ENCODE data around the gene ASTN2. TPM values are rescaled to one million over a fixed set of nuclear protein-coding genes. Genes with fewer than 3 reads are reported as not detected.
"Not testable (repeated sequence)": the region's sequence is repeated elsewhere in the genome, so short reads cannot be mapped to it uniquely, and the experiment has no call there.

ASTN2 gene
- total RNA-seq, 2 experiments from 2014 or later: 3.9 TPM

DNA sequence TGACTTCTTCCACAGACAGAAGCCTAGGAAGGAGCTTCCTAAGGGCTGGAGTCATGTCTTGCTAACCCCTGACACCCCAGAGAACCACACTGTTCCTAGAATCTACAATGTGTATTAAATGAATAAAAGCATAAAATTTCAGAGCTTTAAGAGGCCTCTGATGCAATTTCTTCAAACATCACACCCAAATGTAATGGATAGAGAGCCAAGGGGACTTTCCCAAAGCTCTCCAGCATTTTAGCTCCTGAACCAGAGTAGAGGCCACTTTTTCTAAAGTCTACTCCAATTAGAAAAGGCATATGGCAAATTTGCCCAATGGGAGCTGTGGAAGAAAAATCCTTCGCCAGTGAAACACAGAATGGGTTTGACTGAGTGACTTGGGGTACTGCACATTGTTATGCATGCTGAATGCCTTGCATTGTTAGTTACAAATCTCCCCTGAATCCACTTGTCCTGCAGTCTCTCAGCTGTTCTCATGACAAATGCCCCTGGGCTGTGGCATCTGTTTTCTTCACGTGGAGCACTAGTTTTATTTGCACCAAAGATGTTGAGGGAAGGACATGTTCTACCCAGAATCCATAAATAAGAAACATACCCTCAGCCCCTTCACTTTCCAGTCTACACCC is 334.0 kb downstream of the ASTN2 start:
- H3K27me3 Mint-ChIP-seq: peaks cover 5% of the 10 kb centered on the region
- no peak overlapping the region for H3K4me3 Mint-ChIP-seq
- H3K4me1 Mint-ChIP-seq: no peaks in the 10 kb centered on the region
- H3K36me3 Mint-ChIP-seq: no peaks in the 10 kb centered on the region
- H3K27ac Mint-ChIP-seq: no peak overlapping the region
- H3K9me3 Mint-ChIP-seq: no peaks in the 10 kb centered on the region
- no peak for DNase-seq

- H3K4me3 Mint-ChIP-seq: no peak overlapping the region
- peaks cover 4% of the 10 kb centered on the region for H3K9me3 Mint-ChIP-seq
- DNase-seq: no peak
- H3K27me3 Mint-ChIP-seq: peaks cover 10% of the 10 kb centered on the region
- no peaks in the 10 kb centered on the region for H3K36me3 Mint-ChIP-seq
- no peak overlapping the region for H3K27ac Mint-ChIP-seq
- H3K4me1 Mint-ChIP-seq: no peaks in the 10 kb centered on the region
Observed at GRCh38 chr9:117076571-117077290, 338.1 kb downstream of the ASTN2 start.

- Mint-ChIP-seq H3K36me3 (no peaks in the 10 kb centered on the region), H3K9me3 (peaks cover 4% of the 10 kb centered on the region)
Observed at GRCh38 chr9:117075636-117076035, 339.2 kb downstream of the ASTN2 start.

GRCh38 chr9:117074784-117075520 is 339.9 kb downstream of the ASTN2 start:
- H3K27me3 Mint-ChIP-seq: peaks cover 12% of the 10 kb centered on the region
- H3K4me1 Mint-ChIP-seq: no peaks in the 10 kb centered on the region
- H3K36me3 Mint-ChIP-seq: no peaks in the 10 kb centered on the region
- no peak for DNase-seq
- no peak overlapping the region for H3K4me3 Mint-ChIP-seq
- no peak overlapping the region for H3K27ac Mint-ChIP-seq
- H3K9me3 Mint-ChIP-seq: peaks cover 4% of the 10 kb centered on the region

More at GRCh38 chr9:117075636-117076035, 339.2 kb downstream of the ASTN2 start:
- no peak for DNase-seq
- no peak overlapping the region for H3K27ac Mint-ChIP-seq
- H3K4me1 Mint-ChIP-seq: no peaks in the 10 kb centered on the region
- H3K27me3 Mint-ChIP-seq: peaks cover 12% of the 10 kb centered on the region
- no peak overlapping the region for H3K4me3 Mint-ChIP-seq

DNA sequence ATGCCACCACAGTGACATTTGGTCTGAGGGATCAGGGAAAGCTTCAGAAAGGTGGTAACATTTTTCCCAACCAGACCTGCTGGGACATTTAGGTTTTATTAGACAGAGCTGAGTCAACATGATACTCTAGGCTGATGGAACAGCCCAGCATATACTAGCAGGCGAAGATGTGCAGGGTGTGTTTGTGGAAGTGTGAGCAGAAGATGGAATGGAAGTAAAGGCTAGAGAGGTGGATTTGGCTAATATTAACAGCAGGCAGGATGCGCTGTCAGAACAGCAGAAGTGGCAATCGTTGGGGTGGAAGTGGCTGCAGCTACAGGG is 340.6 kb downstream of the ASTN2 start:
- H3K27me3 Mint-ChIP-seq: peaks cover 12% of the 10 kb centered on the region
- no peak for DNase-seq
- no peaks in the 10 kb centered on the region for H3K36me3 Mint-ChIP-seq
- H3K4me3 Mint-ChIP-seq: no peak overlapping the region
- H3K9me3 Mint-ChIP-seq: peaks cover 4% of the 10 kb centered on the region
- no peak overlapping the region for H3K27ac Mint-ChIP-seq
- H3K4me1 Mint-ChIP-seq: no peaks in the 10 kb centered on the region

DNA sequence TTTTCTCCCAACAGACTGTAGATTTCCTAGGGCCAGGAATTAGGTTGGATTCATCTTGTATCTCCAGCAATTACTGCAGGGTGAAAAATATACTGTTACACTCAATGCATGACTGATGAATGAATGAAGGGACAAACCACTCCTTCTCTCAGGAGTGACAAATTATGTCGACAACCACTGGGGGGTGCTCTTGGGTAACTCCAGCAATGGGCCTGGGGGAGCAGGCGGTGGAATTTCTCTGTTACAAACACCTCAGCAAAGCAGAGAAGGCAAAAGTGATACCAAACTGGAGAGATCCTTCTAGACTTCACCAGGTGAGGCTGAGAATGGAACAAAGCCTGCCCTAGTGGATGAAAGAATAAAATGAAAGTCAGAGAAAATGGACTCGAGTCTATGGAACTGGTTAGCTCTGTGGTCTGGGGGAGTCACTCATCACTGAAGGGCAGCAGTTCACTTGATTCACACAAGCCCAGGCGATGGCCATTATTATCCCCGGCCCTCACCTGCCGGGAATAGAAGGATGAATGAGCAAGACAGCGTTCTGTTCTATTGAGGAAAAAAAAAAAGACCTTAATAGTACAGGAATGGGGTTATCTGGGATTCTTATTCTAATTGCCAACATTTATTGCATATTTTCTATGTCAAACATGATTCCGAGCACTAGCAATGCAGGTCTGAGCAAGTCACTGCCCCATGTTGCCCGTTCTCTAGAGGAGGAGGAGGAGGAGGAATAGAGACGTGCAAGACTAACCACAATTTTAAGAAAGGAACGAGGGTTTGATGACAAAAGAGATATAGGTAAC is 341.1 kb downstream of the ASTN2 start:
- Mint-ChIP-seq H3K9me3 (peaks cover 4% of the 10 kb centered on the region), H3K36me3 (no peaks in the 10 kb centered on the region), H3K27me3 (peaks cover 12% of the 10 kb centered on the region), H3K27ac (no peak overlapping the region), H3K4me1 (no peaks in the 10 kb centered on the region), H3K4me3 (no peak overlapping the region)
- DNase-seq: no peak

- Mint-ChIP-seq H3K27me3 (peaks cover 12% of the 10 kb centered on the region), H3K4me1 (no peaks in the 10 kb centered on the region), H3K4me3 (no peak overlapping the region), H3K9me3 (peaks cover 4% of the 10 kb centered on the region), H3K36me3 (no peaks in the 10 kb centered on the region), H3K27ac (no peak overlapping the region)
- DNase-seq: no peak
Observed at GRCh38 chr9:117073071-117073470, 341.8 kb downstream of the ASTN2 start.

DNA sequence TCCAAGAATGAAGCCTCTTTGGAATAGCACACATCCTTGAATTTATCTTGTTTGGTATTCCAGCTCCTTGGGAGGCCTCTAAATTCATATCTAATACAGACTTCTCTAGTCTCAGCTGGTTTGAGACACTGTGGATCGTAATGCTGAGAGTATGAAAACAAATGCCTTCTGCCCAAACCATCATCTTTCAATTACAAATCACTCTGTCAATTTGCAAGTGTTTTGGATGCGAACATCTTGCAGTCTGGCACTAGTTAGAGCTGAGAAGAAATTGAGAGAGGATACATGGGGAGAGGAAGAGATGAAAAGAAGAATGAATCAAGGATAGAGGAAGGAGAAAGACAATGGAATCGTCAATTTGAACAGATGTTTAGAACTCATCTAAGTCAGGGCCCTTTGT is 342.6 kb downstream of the ASTN2 start:
- Mint-ChIP-seq H3K27me3 (peaks cover 12% of the 10 kb centered on the region), H3K27ac (no peak overlapping the region), H3K4me1 (no peaks in the 10 kb centered on the region), H3K9me3 (peaks cover 4% of the 10 kb centered on the region), H3K36me3 (no peaks in the 10 kb centered on the region), H3K4me3 (no peak overlapping the region)
- no peak for DNase-seq

DNA sequence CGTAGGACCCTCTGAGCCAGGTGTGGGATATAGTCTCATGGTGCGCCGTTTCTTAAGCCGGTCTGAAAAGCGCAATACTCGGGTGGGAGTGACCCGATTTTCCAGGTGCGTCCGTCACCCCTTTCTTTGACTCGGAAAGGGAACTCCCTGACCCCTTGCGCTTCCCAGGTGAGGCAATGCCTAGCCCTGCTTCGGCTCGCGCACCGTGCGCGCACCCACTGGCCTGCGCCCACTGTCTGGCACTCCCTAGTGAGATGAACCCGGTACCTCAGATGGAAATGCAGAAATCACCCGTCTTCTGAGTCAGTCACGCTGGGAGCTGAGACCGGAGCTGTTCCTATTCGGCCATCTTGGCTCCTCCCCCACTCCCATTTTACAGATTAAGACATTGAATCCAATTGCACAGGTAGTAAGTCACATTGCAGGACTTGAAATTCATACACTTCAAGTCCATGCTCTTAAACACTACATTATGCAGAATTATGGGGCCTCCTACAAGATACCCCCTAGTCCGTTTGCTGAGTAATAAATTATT is 343.1 kb downstream of the ASTN2 start:
- not testable (repeated sequence) for DNase-seq, H3K27ac Mint-ChIP-seq, H3K4me3 Mint-ChIP-seq, H3K9me3 Mint-ChIP-seq, H3K36me3 Mint-ChIP-seq, H3K4me1 Mint-ChIP-seq
- peaks cover 12% of the 10 kb centered on the region for H3K27me3 Mint-ChIP-seq

DNA sequence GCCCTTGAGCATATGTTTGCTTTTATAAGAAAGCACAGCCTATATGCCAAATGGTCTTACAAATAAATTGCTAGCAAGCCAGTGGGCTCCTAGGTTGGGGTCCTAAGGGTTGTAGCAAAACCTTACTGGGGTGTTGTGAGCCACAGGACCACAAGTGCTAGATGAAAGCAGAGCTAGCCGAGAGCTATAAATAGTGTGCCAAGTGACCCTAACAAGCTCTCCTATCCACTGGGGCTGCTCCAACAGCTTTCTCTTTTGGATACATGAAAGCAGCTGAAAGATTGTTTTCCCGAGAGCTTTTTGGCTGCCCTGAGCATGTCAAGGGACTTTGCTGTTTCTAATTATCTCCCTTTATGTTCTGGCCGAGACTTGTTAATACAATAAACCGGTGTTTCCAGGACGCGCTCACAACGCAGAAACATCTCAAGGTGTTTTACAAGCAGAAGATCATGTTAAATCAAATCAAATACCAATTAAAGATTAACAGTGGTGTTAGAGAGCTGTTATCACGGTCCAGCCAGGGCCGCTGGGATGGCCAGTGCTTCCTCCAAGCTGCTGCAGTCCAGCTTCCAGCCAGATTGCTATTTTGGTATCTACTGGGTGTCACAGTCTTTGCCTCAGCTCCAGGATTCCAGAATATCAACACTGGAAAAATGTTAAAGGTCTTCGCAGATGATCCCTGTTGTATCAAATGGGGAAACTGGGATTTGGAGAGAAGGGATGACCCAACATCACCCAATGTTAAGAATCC is 351.0 kb downstream of the ASTN2 start:
- Mint-ChIP-seq H3K27me3 (no peaks in the 10 kb centered on the region), H3K36me3 (no peaks in the 10 kb centered on the region), H3K27ac (no peak overlapping the region), H3K4me3 (no peak overlapping the region), H3K4me1 (no peaks in the 10 kb centered on the region), H3K9me3 (peaks cover 2% of the 10 kb centered on the region)
- DNase-seq: no peak

- Mint-ChIP-seq H3K27me3 (no peaks in the 10 kb centered on the region), H3K4me3 (no peak overlapping the region), H3K4me1 (no peaks in the 10 kb centered on the region), H3K9me3 (peaks cover 2% of the 10 kb centered on the region), H3K27ac (no peak overlapping the region), H3K36me3 (no peaks in the 10 kb centered on the region)
- no peak for DNase-seq
Observed at GRCh38 chr9:117060963-117061362, 353.9 kb downstream of the ASTN2 start.

GRCh38 chr9:117050007-117050406 is 364.9 kb downstream of the ASTN2 start:
- DNase-seq: no peak
- Mint-ChIP-seq H3K27me3 (no peaks in the 10 kb centered on the region), H3K4me3 (no peak overlapping the region), H3K27ac (no peak overlapping the region), H3K9me3 (no peaks in the 10 kb centered on the region), H3K4me1 (no peaks in the 10 kb centered on the region), H3K36me3 (no peaks in the 10 kb centered on the region)

DNA sequence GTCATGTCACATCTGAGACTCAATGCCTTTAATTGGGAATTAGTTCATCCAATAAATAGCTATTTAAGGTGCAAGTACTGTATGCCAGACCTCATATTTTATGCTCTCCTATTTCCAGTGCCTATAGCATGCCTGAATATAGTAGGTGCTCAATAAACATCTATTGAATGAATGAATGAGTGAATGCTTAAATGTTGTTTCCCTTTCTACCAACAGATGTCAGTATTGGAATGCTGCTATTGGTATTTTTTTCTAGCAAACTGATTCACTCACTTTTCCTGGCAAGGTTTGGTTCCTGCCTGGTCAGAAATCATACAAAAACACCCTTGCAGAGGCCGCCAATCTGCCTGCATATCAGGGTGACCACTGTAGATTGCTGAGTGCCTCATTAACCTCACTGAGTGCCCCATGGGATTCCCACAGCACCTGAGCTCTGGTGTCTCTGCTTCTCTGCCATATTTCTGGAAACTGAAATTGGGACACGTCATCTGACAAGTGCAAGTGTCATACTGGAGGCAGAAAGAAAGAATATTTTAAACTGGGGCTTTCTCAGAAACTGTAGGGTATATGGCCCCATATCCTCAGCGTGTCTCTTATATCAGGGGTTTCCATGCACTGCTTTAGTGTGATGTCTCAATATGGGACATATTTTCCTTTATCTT is 368.1 kb downstream of the ASTN2 start:
- Mint-ChIP-seq H3K9me3 (no peaks in the 10 kb centered on the region), H3K36me3 (no peaks in the 10 kb centered on the region), H3K4me1 (no peaks in the 10 kb centered on the region), H3K27me3 (no peaks in the 10 kb centered on the region), H3K4me3 (no peak overlapping the region), H3K27ac (no peak overlapping the region)
- no peak for DNase-seq

GRCh38 chr9:117044241-117044640 is 370.6 kb downstream of the ASTN2 start:
- H3K4me1 Mint-ChIP-seq: no peaks in the 10 kb centered on the region
- no peak for DNase-seq

More at GRCh38 chr9:117044241-117044640, 370.6 kb downstream of the ASTN2 start:
- Mint-ChIP-seq H3K36me3 (no peaks in the 10 kb centered on the region), H3K27ac (no peak overlapping the region), H3K9me3 (no peaks in the 10 kb centered on the region), H3K4me3 (no peak overlapping the region), H3K27me3 (no peaks in the 10 kb centered on the region)
